Stimulated activated CD8-positive, alpha-beta memory T cell treated with anti-CD3 and anti-CD28 coated beads, Interleukin-15, amount 100 ng/mL, for 48 hours (primary cell): ENCODE measurements around the gene AGMAT.

Experiments
- DNase-seq, 2 donors: peaks; one replicate each; pipeline ENCODE4 v3.0.0-alpha.2; 2020; ENCODE audit warnings: low read depth in 2 of 2

AGMAT gene

GRCh38 chr1:15568387-15569073 is 16.3 kb downstream of the AGMAT start:
- DNase-seq, result no peak

GRCh38 chr1:15559189-15559810 is 25.6 kb downstream of the AGMAT start:
- DNase-seq, result no peak

GRCh38 chr1:15558516-15558915 is 26.3 kb downstream of the AGMAT start:
- no peak for DNase-seq

- DNase-seq, result no peak
Observed at GRCh38 chr1:15557594-15557993, 27.3 kb downstream of the AGMAT start.

- no peak for DNase-seq
Observed at GRCh38 chr1:15557008-15557407, 27.8 kb downstream of the AGMAT start.

- DNase-seq, result no peak
Observed at GRCh38 chr1:15550573-15550972, 34.3 kb downstream of the AGMAT start.

GRCh38 chr1:15546641-15547040 is 38.2 kb downstream of the AGMAT start:
- no peak for DNase-seq

GRCh38 chr1:15543589-15544568 is 41.0 kb downstream of the AGMAT start:
- no peak for DNase-seq

- no peak for DNase-seq
Observed at GRCh38 chr1:15543251-15543588, 41.6 kb downstream of the AGMAT start.

GRCh38 chr1:15542388-15543250 is 42.2 kb downstream of the AGMAT start:
- DNase-seq, result no peak

- DNase-seq, result no peak
Observed at GRCh38 chr1:15541231-15541792, 43.5 kb downstream of the AGMAT start.

- DNase-seq, result no peak
Observed at GRCh38 chr1:15540186-15540585, 44.7 kb downstream of the AGMAT start.

GRCh38 chr1:15538771-15539170 is 46.1 kb downstream of the AGMAT start:
- no peak for DNase-seq

GRCh38 chr1:15531682-15532081 is 53.2 kb downstream of the AGMAT start:
- DNase-seq, result no peak

GRCh38 chr1:15531003-15531402 is 53.8 kb downstream of the AGMAT start:
- DNase-seq, result no peak

- peak; percentile 97 to 98 for DNase-seq
Observed at GRCh38 chr1:15526490-15527339, 58.1 kb downstream of the AGMAT start, which contains the start of gene DNAJC16. Gene DNAJC16, plus strand, starts transcription at chr1:15526848. Its CDS starts 2,258 bp downstream, at chr1:15529106.

- DNase-seq, result no peak
Observed at GRCh38 chr1:15526021-15526489, 58.8 kb downstream of the AGMAT start.

- DNase-seq, result peak; percentile 98 to 99
Observed at GRCh38 chr1:15525050-15526020, 59.5 kb downstream of the AGMAT start.
